ENCODE data around the gene STEAP4. TPM values are rescaled to one million over a fixed set of nuclear protein-coding genes. Genes with fewer than 3 reads are reported as not detected.

STEAP4 gene
- total RNA-seq, 1 donor from 2014 or later = 2.3 TPM

- no peak for TF ChIP-seq CTCF (IDR thresholded peaks at IDR 0.05; ENCODE audit: insufficient read depth, low read length, poor library complexity, severe bottlenecking)
- H3K36me3 ChIP-seq (ENCODE audit: control insufficient read depth, insufficient read depth, low read length) = no peaks in the 10 kb centered on the region
- H3K27me3 ChIP-seq (ENCODE audit: control insufficient read depth, insufficient read depth, low read length) = no peaks in the 10 kb centered on the region
- DNase-seq (ENCODE audit: low read depth) = peak; percentile 82
- no peak overlapping the region for H3K4me3 ChIP-seq (ENCODE audit: low read depth, low read length)
Observed at GRCh38 chr7:88254721-88255424, 51.8 kb downstream of the STEAP4 start.

- no peak for TF ChIP-seq CTCF (IDR thresholded peaks at IDR 0.05; ENCODE audit: insufficient read depth, low read length, poor library complexity, severe bottlenecking)
Observed at GRCh38 chr7:88253640-88254039, 53.1 kb downstream of the STEAP4 start.

GRCh38 chr7:88244258-88244657 lies 62.4 kb downstream of the STEAP4 start:
- Histone ChIP-seq H3K4me3 (ENCODE audit: low read depth, low read length) (no peak overlapping the region), H3K36me3 (ENCODE audit: control insufficient read depth, insufficient read depth, low read length) (no peaks in the 10 kb centered on the region), H3K27me3 (ENCODE audit: control insufficient read depth, insufficient read depth, low read length) (no peaks in the 10 kb centered on the region)
- DNase-seq (ENCODE audit: low read depth) = no peak
- no peak for TF ChIP-seq CTCF (IDR thresholded peaks at IDR 0.05; ENCODE audit: insufficient read depth, low read length, poor library complexity, severe bottlenecking)

More at GRCh38 chr7:88253640-88254039, 53.1 kb downstream of the STEAP4 start:
- no peak overlapping the region for H3K4me3 ChIP-seq (ENCODE audit: low read depth, low read length)
- no peaks in the 10 kb centered on the region for H3K36me3 ChIP-seq (ENCODE audit: control insufficient read depth, insufficient read depth, low read length)
- no peak for DNase-seq (ENCODE audit: low read depth)
- no peaks in the 10 kb centered on the region for H3K27me3 ChIP-seq (ENCODE audit: control insufficient read depth, insufficient read depth, low read length)

GRCh38 chr7:88243345-88243909 lies 63.3 kb downstream of the STEAP4 start:
- no peak for DNase-seq (ENCODE audit: low read depth)
- no peaks in the 10 kb centered on the region for H3K27me3 ChIP-seq (ENCODE audit: control insufficient read depth, insufficient read depth, low read length)
- H3K36me3 ChIP-seq (ENCODE audit: control insufficient read depth, insufficient read depth, low read length) = no peaks in the 10 kb centered on the region
- TF ChIP-seq CTCF (IDR thresholded peaks at IDR 0.05; ENCODE audit: insufficient read depth, low read length, poor library complexity, severe bottlenecking) = peak; percentile 74
- H3K4me3 ChIP-seq (ENCODE audit: low read depth, low read length) = no peak overlapping the region

GRCh38 chr7:88239852-88240251 lies 66.8 kb downstream of the STEAP4 start:
- DNase-seq (ENCODE audit: low read depth) = no peak
- TF ChIP-seq CTCF (IDR thresholded peaks at IDR 0.05; ENCODE audit: insufficient read depth, low read length, poor library complexity, severe bottlenecking) = no peak
- H3K36me3 ChIP-seq (ENCODE audit: control insufficient read depth, insufficient read depth, low read length) = no peaks in the 10 kb centered on the region
- no peak overlapping the region for H3K4me3 ChIP-seq (ENCODE audit: low read depth, low read length)
- H3K27me3 ChIP-seq (ENCODE audit: control insufficient read depth, insufficient read depth, low read length) = no peaks in the 10 kb centered on the region

GRCh38 chr7:88233828-88234227 lies 72.9 kb downstream of the STEAP4 start:
- Histone ChIP-seq H3K36me3 (ENCODE audit: control insufficient read depth, insufficient read depth, low read length) (no peaks in the 10 kb centered on the region), H3K4me3 (ENCODE audit: low read depth, low read length) (no peak overlapping the region), H3K27me3 (ENCODE audit: control insufficient read depth, insufficient read depth, low read length) (no peaks in the 10 kb centered on the region)
- no peak for DNase-seq (ENCODE audit: low read depth)
- no peak for TF ChIP-seq CTCF (IDR thresholded peaks at IDR 0.05; ENCODE audit: insufficient read depth, low read length, poor library complexity, severe bottlenecking)

All from kidney epithelial cell (primary cell).